SK-N-SH (cell line): Measurements from ENCODE around the gene NEGR1. TPM values are rescaled to one million over a fixed set of nuclear protein-coding genes. Genes with fewer than 3 reads are reported as not detected.

Source experiments
- CTCF ChIA-PET: fragments of 300-600, 350-600 bp; formaldehyde crosslinking; extraction: SDS; loops from one replicate; lab custom pipeline; 2021; lab: Yijun Ruan, JAX
- POLR2A ChIA-PET: fragments of 350-600 bp; sonication (Branson Sonifier 250); formaldehyde crosslinking; extraction: SDS; loops from one replicate; lab custom pipeline; 2020; ENCODE audit warnings: antibody characterized with exemption, inconsistent platforms; lab: Yijun Ruan, JAX
- DNase-seq: peaks from one replicate; pipeline ENCODE4 v3.0.0; 2012
- H2AFZ ChIP-seq: fragments of 200-600 bp; sonication (generic); 2 replicates; pipeline ENCODE4 v1.8.1; 2016; ENCODE audit warnings: antibody characterized with exemption, mild to moderate bottlenecking, low read depth
- H3F3A ChIP-seq: fragments of 200-600 bp; sonication (generic); replicated peaks from 2 replicates; pipeline ENCODE3; 2016; ENCODE audit warnings: antibody characterized with exemption, mild to moderate bottlenecking; ENCODE audit not compliant: insufficient read depth
- H3K27ac ChIP-seq, 2 experiments: fragments of 200-500 bp in 1 of 2; fragments of 200-600 bp in 1 of 2; sonication (Bioruptor generic) in 1 of 2; sonication (generic), shearing (Covaris generic) in 1 of 2; 2 replicates each; pipeline versions ENCODE4 v1.5.1 to v1.6.1; 2014 to 2016; ENCODE audit warnings: low read depth in 2 of 2, inconsistent platforms in 1 of 2, low read length in 1 of 2, mild to moderate bottlenecking in 1 of 2, mixed read lengths in 1 of 2
- H3K27me3 ChIP-seq: fragments of 200-600 bp; sonication (generic), shearing (Covaris generic); 2 replicates; pipeline ENCODE4 v1.6.1; 2016; ENCODE audit warnings: mixed run types; ENCODE audit not compliant: insufficient read depth
- H3K36me3 ChIP-seq, 2 experiments: fragments of 200-500 bp in 1 of 2; fragments of 200-600 bp in 1 of 2; sonication (Bioruptor generic) in 1 of 2; sonication (generic) in 1 of 2; replicated peaks in 1 of 2; 2 replicates each; pipeline versions ENCODE3 to v1.5.1; 2014 to 2016; ENCODE audit warnings: low read length in 1 of 2, mild to moderate bottlenecking in 1 of 2; ENCODE audit not compliant: insufficient read depth in 2 of 2, control insufficient read depth in 1 of 2
- H3K4me1 ChIP-seq, 2 experiments: fragments of 200-500 bp in 1 of 2; fragments of 200-600 bp in 1 of 2; sonication (Bioruptor generic) in 1 of 2; sonication (generic), shearing (Covaris generic) in 1 of 2; 2 replicates each; pipeline versions ENCODE4 v1.5.1 to v1.6.1; 2014 to 2016; ENCODE audit warnings: low read depth in 1 of 2, low read length in 1 of 2, mixed run types in 1 of 2; ENCODE audit not compliant: insufficient read depth in 2 of 2, control insufficient read depth in 1 of 2
- H3K4me2 ChIP-seq: fragments of 200-600 bp; sonication (generic), shearing (Covaris generic); 2 replicates; pipeline ENCODE4 v1.6.1; 2017; ENCODE audit warnings: mixed run types
- H3K4me3 ChIP-seq, 2 experiments: fragments of 200-500 bp in 1 of 2; fragments of 200-600 bp in 1 of 2; sonication (Bioruptor generic) in 1 of 2; sonication (generic), shearing (Covaris generic) in 1 of 2; 2 replicates each; pipeline versions ENCODE4 v1.5.1 to v1.8.1; 2014 to 2016; ENCODE audit warnings: low read depth in 2 of 2, inconsistent platforms in 1 of 2, low read length in 1 of 2, mild to moderate bottlenecking in 1 of 2, mixed read lengths in 1 of 2, moderate library complexity in 1 of 2
- H3K79me2 ChIP-seq: fragments of 200-600 bp; sonication (generic); 2 replicates; pipeline ENCODE4 v1.8.1; 2017; ENCODE audit warnings: mild to moderate bottlenecking; ENCODE audit not compliant: insufficient read depth
- H3K9ac ChIP-seq: fragments of 200-600 bp; sonication (generic); 2 replicates; pipeline ENCODE4 v1.6.1; 2017; ENCODE audit warnings: mixed run types
- H3K9me2 ChIP-seq: fragments of 200-600 bp; sonication (generic); 2 replicates; pipeline ENCODE4 v1.6.1; 2017; ENCODE audit warnings: mixed run types
- H3K9me3 ChIP-seq: fragments of 200-600 bp; sonication (generic); 2 replicates; pipeline ENCODE4 v1.6.1; 2017; ENCODE audit warnings: mixed run types, mild to moderate bottlenecking, moderate library complexity
- H4K20me1 ChIP-seq: fragments of 200-600 bp; sonication (generic); 2 replicates; pipeline ENCODE4 v1.6.1; 2017; ENCODE audit warnings: mild to moderate bottlenecking, mixed run types; ENCODE audit not compliant: insufficient read depth
- CHD2 ChIP-seq: fragments of 150-350 bp; IDR thresholded peaks from 2 replicates; pipeline ENCODE4 v1.6.1; 2018; ENCODE audit warnings: low read length; ENCODE audit not compliant: partially characterized antibody
- FOXM1 ChIP-seq: IDR thresholded peaks from 2 replicates; pipeline ENCODE4 v1.4.0; 2012; ENCODE audit warnings: low read depth, mild to moderate bottlenecking
- GATA2 ChIP-seq: sonication (generic); formaldehyde crosslinking; IDR thresholded peaks from 2 replicates; pipeline ENCODE4 v1.5.0; 2020; ENCODE audit warnings: mild to moderate bottlenecking, missing genetic modification reagents
- JUND ChIP-seq: IDR thresholded peaks from 2 replicates; pipeline ENCODE4 v1.4.0; 2012
- MAX ChIP-seq: IDR thresholded peaks from 2 replicates; pipeline ENCODE4 v1.4.0; 2012; ENCODE audit warnings: low read depth
- MXI1 ChIP-seq: IDR thresholded peaks from 2 replicates; pipeline ENCODE4 v1.6.1; 2012; ENCODE audit warnings: mild to moderate bottlenecking, low read depth, low read length, improper control_type of control experiment
- NFIC ChIP-seq: IDR thresholded peaks from 2 replicates; pipeline ENCODE4 v1.4.0; 2012; ENCODE audit warnings: borderline replicate concordance
- PBX3 ChIP-seq: IDR thresholded peaks from 2 replicates; pipeline ENCODE4; 2012
- RCOR1 ChIP-seq: fragments of 150-350 bp; IDR thresholded peaks from 2 replicates; pipeline ENCODE4 v1.6.1; 2017; ENCODE audit warnings: antibody characterized with exemption, low read length
- RXRA ChIP-seq: IDR thresholded peaks from 2 replicates; pipeline ENCODE4 v1.4.0; 2012; ENCODE audit warnings: low read depth, mild to moderate bottlenecking, borderline replicate concordance
- TAF1 ChIP-seq: IDR thresholded peaks from 2 replicates; pipeline ENCODE4 v1.6.1; 2012; ENCODE audit warnings: low read depth, mild to moderate bottlenecking, low read length, moderate library complexity, borderline replicate concordance
- TCF12 ChIP-seq: IDR thresholded peaks from 2 replicates; pipeline ENCODE4 v1.4.0; 2012
- TEAD4 ChIP-seq: IDR thresholded peaks from 2 replicates; pipeline ENCODE4 v1.4.0; 2012; ENCODE audit warnings: mild to moderate bottlenecking, borderline replicate concordance; ENCODE audit not compliant: insufficient read depth
- YY1 ChIP-seq: IDR thresholded peaks from 2 replicates; pipeline ENCODE4 v1.4.0; 2012; ENCODE audit warnings: low read depth, mild to moderate bottlenecking
- ZBTB33 ChIP-seq: IDR thresholded peaks from 2 replicates; pipeline ENCODE4 v1.4.0; 2012; ENCODE audit warnings: low read depth, borderline replicate concordance
- WGBS: methylation state at CpG from one replicate; pipeline ENCODE4 v1.1.6; 2017; ENCODE audit warnings: low lambda C conversion rate; 5-methylcytosine and 5-hydroxymethylcytosine counted together
- polyA plus RNA-seq, 3 experiments: library from polyadenylated mRNA; depleted of rRNA; stranded (reverse); fragments of >200 nt; gene quantifications; 2 replicates each; pipeline ENCODE4 v1.2.3, GENCODE V29; 2012

Gene NEGR1
- polyA plus RNA-seq, 1 of the 3 experiments (the other 2 are of a cell fraction) = 0.21 TPM

DNA sequence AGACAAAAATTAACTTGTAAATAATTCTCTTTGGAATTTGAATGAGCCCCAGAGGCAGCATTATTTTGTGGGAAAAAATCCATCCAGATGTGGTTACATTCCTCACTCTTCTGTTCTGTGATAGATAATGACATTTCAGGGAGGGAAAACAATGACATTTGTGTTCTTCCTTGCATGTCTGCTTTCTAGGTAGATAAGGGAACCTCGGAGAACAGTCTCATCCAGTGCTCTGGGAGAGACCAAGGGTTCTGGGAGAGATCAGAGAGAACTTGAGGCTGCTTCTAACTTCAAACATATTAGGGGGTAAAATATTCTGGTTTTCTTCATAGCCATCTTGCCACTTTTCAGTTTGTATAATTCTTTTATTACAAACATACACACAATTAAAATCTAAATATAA is 269.2 kb downstream of the NEGR1 start:
- no peaks in the 10 kb centered on the region for H3K79me2 ChIP-seq
- no peaks in the 10 kb centered on the region for H4K20me1 ChIP-seq
- no peaks in the 10 kb centered on the region for H3K9me3 ChIP-seq
- H3K4me3 ChIP-seq = no peak overlapping the region
- WGBS = 6% methylated on average over 1 of the region's 1 CpG
- no peak overlapping the region for H3K4me2 ChIP-seq
- no peak for DNase-seq
- H3K9me2 ChIP-seq = no peaks in the 10 kb centered on the region
- no peaks in the 10 kb centered on the region for H3F3A ChIP-seq
- no peaks in the 10 kb centered on the region for H3K36me3 ChIP-seq
- H3K27me3 ChIP-seq = no peaks in the 10 kb centered on the region
- H3K27ac ChIP-seq = no peak overlapping the region
- no peaks in the 10 kb centered on the region for H3K4me1 ChIP-seq
- H3K9ac ChIP-seq = no peak overlapping the region
- ChIA-PET CTCF (no interaction called here), POLR2A (no interaction called here)
- TF ChIP-seq GATA2 (CRISPR knock-in tag) (peak; percentile 9; the same call in 1 of the 2 replicates), TCF12 (no peak)
- H2AFZ ChIP-seq = no peak overlapping the region

- CTCF ChIA-PET = no interaction called here
- no peaks in the 10 kb centered on the region for H3K27me3 ChIP-seq
- H3K4me3 ChIP-seq = no peak overlapping the region
- H3F3A ChIP-seq = no peaks in the 10 kb centered on the region
- no peaks in the 10 kb centered on the region for H3K9me3 ChIP-seq
- no peak overlapping the region for H3K27ac ChIP-seq
- POLR2A ChIA-PET = no interaction called here
- H3K9me2 ChIP-seq = no peaks in the 10 kb centered on the region
- H4K20me1 ChIP-seq = no peaks in the 10 kb centered on the region
- H3K36me3 ChIP-seq = no peaks in the 10 kb centered on the region
- DNase-seq = no peak
- TF ChIP-seq MAX (no peak), RXRA (no peak), RCOR1 (no peak), JUND (no peak), PBX3 (no peak), MXI1 (no peak), GATA2 (CRISPR knock-in tag) (no peak), TAF1 (no peak), YY1 (no peak), TEAD4 (no peak), ZBTB33 (no peak), NFIC (no peak), CHD2 (no peak), FOXM1 (no peak)
- H2AFZ ChIP-seq = no peak overlapping the region
- no peak overlapping the region for H3K4me2 ChIP-seq
- H3K79me2 ChIP-seq = no peaks in the 10 kb centered on the region
- no peak overlapping the region for H3K9ac ChIP-seq
- WGBS = 47% methylated on average over 6 of the region's 6 CpGs
- no peaks in the 10 kb centered on the region for H3K4me1 ChIP-seq
These were observed 270.6 kb downstream of the NEGR1 start for GRCh38 chr1:72011721-72012120.
